ENCODE measurements around the gene TUBB.
A peak's percentile ranks its signal among the peaks of the same experiment; 100 is the strongest.

The TUBB gene

GRCh38 chr6:30686908-30687658, 33.1 kb upstream of the TUBB start (continued):
- TF ChIP-seq ZNF529 (tag by site-specific recombination; IDR thresholded peaks at IDR 0.05; ENCODE audit: insufficient replicate concordance) (no peak), SP2 (tag by site-specific recombination; IDR thresholded peaks at IDR 0.05) (peak; percentile 97), TRIM28 (IDR thresholded peaks at IDR 0.05; ENCODE audit: borderline replicate concordance, low read length) (no peak), ZNF596 (tag by site-specific recombination; IDR thresholded peaks at IDR 0.05) (no peak), ZNF354C (tag by site-specific recombination; IDR thresholded peaks at IDR 0.05; ENCODE audit: borderline replicate concordance, low read depth) (no peak), ZNF335 (tag by site-specific recombination; conservative IDR thresholded peaks at IDR 0.05) (peak; percentile 95), GLI4 (tag by site-specific recombination; IDR thresholded peaks at IDR 0.05) (peak; percentile 19; the same call in 1 of the 2 replicates), ZNF560 (tag by site-specific recombination; IDR thresholded peaks at IDR 0.05; ENCODE audit: borderline replicate concordance) (no peak), ZNF629 (tag by site-specific recombination; IDR thresholded peaks at IDR 0.05) (peak; percentile 63), SP7 (tag by site-specific recombination; IDR thresholded peaks at IDR 0.05) (peak; percentile 88), ZNF548 (tag by site-specific recombination; IDR thresholded peaks at IDR 0.05) (no peak), HOXC10 (CRISPR knock-in tag; IDR thresholded peaks at IDR 0.05) (no peak), ZBTB20 (tag by site-specific recombination; IDR thresholded peaks at IDR 0.05) (0 out of 2 replicates have a peak, but pooled peaks have one; percentile 49), KLF1 (tag by site-specific recombination; IDR thresholded peaks at IDR 0.05) (peak; percentile 99), ZNF266 (tag by site-specific recombination; IDR thresholded peaks at IDR 0.05; ENCODE audit: low read depth) (peak; percentile 30; the same call in 1 of the 2 replicates), ZBTB8A (tag by site-specific recombination; IDR thresholded peaks at IDR 0.05) (peak; percentile 61), ZNF660 (tag by site-specific recombination; IDR thresholded peaks at IDR 0.05) (no peak), ZNF341 (tag by site-specific recombination; IDR thresholded peaks at IDR 0.05; ENCODE audit: low read depth) (peak; percentile 100), ZNF202 (tag by site-specific recombination; IDR thresholded peaks at IDR 0.05; ENCODE audit: borderline replicate concordance) (no peak), ZFP37 (tag by site-specific recombination; IDR thresholded peaks at IDR 0.05) (no peak), ZNF585B (tag by site-specific recombination; IDR thresholded peaks at IDR 0.05) (no peak), ZNF555 (tag by site-specific recombination; conservative IDR thresholded peaks at IDR 0.05) (no peak), ZNF501 (tag by site-specific recombination; IDR thresholded peaks at IDR 0.05) (peak; percentile 38; the same call in 1 of the 2 replicates), ZBTB11 (tag by site-specific recombination; conservative IDR thresholded peaks at IDR 0.05; ENCODE audit: low read depth) (peak; percentile 67), ZSCAN30 (tag by site-specific recombination; IDR thresholded peaks at IDR 0.05) (no peak), KLF10 (tag by site-specific recombination; IDR thresholded peaks at IDR 0.05) (peak; percentile 90), INSM2 (tag by site-specific recombination; IDR thresholded peaks at IDR 0.05) (no peak), ZNF48 (tag by site-specific recombination; IDR thresholded peaks at IDR 0.05) (no peak), ZNF561 (tag by site-specific recombination; IDR thresholded peaks at IDR 0.05; ENCODE audit: borderline replicate concordance) (no peak; the same call in 1 of the 2 replicates), ZNF274 (IDR thresholded peaks at IDR 0.05; ENCODE audit: low read length) (no peak), ZNF274 (tag by site-specific recombination; IDR thresholded peaks at IDR 0.05; ENCODE audit: borderline replicate concordance) (no peak), ZSCAN23 (tag by site-specific recombination; IDR thresholded peaks at IDR 0.05) (peak; percentile 55)
- TF ChIP-seq, protein P1, sequence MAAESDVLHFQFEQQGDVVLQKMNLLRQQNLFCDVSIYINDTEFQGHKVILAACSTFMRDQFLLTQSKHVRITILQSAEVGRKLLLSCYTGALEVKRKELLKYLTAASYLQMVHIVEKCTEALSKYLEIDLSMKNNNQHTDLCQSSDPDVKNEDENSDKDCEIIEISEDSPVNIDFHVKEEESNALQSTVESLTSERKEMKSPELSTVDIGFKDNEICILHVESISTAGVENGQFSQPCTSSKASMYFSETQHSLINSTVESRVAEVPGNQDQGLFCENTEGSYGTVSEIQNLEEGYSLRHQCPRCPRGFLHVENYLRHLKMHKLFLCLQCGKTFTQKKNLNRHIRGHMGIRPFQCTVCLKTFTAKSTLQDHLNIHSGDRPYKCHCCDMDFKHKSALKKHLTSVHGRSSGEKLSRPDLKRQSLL (tag by site-specific recombination; IDR thresholded peaks at IDR 0.05) = peak; percentile 63; the same call in 1 of the 2 replicates
- TF ChIP-seq, protein P2, sequence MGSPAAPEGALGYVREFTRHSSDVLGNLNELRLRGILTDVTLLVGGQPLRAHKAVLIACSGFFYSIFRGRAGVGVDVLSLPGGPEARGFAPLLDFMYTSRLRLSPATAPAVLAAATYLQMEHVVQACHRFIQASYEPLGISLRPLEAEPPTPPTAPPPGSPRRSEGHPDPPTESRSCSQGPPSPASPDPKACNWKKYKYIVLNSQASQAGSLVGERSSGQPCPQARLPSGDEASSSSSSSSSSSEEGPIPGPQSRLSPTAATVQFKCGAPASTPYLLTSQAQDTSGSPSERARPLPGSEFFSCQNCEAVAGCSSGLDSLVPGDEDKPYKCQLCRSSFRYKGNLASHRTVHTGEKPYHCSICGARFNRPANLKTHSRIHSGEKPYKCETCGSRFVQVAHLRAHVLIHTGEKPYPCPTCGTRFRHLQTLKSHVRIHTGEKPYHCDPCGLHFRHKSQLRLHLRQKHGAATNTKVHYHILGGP (tag by site-specific recombination; IDR thresholded peaks at IDR 0.05) = no peak
